NCI-H2227 treated with DMSO at 0.1 percent for 48 hours (cell line): ENCODE results near the gene E4F1.

Experiments
- DNase-seq: peaks from one replicate; lab custom pipeline; 2025; lab: John Stamatoyannopoulos, UW

The E4F1 gene

DNA sequence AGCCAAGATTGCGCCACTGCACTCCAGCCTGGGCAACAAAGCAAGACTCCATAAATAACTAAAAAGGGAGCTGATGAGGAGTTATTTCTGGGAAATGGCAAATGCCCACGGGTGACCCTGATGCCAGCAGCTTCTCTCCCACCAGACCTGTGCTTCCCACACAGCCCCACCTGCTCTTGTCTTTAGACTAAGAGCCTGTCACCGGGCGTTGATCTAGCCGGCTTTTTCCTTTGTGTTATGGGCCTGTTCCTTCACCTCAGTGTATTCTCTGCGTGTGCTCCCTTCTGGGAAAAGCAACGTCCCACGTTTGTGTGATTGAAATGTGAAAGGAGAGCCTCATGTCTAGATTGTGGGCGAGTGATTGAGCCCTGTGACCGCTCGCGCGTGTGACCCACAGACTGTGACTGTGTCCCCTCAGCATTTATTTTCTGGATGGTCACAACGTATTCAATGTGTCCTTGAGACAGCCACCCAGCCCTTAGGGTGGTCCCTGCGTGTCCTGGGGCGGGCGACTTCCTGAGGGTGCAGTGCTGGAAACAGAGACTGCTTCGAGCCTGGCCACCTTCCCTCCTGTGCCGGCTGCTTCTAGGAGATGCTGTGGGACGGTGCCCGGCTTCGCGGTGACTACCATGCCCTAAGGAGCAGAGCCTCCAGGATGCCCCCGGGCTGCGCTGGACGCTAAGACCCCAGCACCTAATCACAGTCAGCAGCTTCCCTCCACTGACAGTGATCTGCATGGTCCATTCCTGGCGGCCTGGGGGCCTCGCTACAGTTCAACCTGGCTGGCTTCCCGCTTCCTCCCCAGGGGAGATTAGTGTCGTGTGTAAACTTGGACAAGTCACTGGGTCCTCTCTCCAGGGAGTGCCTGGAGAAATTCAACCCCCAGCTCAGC is 52.3 kb downstream of the E4F1 start:
- no peak for DNase-seq

DNA sequence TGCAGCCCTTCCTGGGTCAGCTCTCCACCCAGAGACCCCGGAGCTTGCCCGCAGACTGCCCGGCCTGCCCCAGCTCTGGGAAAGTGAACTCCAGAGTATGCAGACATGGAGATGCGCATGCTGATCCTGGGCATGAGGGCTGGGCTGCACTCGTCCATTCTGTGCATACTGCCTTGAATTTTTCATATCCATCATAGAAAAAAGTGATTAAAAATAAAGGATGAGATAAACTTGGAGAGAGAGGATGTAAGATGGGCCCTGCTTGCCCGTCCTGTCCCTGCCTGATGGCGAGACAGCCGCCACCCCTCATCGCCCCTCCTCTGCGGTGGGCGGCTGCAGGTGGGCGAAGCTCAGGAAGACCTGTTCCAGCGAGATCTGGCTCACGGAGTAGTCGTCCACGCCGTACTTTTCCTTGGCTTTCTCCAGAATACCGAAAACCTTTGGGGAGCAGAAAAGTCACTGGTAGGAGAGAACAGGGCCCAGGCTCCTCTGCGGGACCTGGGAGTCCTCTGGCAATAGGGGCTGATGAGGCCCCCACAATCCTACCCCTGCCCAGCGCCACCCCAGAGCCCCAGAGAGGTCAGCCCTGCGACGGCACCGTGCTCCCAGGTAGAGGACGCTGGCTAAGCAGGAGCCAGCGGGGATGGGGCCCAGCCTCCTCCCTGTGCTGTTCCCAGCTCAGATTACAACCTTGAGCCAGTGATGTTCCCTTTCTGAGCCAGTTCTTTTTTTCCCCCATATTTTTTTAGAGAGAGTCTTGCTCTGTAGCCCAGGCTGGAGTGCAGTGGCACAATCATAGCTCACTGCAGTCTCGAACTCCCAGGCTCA is 53.2 kb downstream of the E4F1 start:
- DNase-seq, result no peak

- DNase-seq, result no peak
Observed at GRCh38 chr16:2277466-2278271, 54.3 kb downstream of the E4F1 start.

DNA sequence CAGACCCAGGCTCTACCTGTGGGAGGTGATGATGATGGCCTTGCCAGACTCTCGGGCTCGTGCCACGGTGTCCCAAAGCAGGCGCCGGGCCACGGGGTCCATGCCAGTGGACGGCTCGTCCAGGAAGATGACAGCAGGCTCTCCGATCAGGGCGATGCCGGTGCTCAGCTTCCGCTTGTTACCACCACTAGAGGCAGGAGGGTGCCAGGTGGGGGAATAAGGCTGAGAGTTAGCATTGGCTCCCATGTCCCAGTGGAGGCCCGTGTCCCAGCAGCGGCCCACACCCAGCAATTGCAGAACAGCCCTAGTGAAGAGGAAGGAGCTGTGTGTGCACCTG is 54.8 kb downstream of the E4F1 start:
- no peak for DNase-seq

DNA sequence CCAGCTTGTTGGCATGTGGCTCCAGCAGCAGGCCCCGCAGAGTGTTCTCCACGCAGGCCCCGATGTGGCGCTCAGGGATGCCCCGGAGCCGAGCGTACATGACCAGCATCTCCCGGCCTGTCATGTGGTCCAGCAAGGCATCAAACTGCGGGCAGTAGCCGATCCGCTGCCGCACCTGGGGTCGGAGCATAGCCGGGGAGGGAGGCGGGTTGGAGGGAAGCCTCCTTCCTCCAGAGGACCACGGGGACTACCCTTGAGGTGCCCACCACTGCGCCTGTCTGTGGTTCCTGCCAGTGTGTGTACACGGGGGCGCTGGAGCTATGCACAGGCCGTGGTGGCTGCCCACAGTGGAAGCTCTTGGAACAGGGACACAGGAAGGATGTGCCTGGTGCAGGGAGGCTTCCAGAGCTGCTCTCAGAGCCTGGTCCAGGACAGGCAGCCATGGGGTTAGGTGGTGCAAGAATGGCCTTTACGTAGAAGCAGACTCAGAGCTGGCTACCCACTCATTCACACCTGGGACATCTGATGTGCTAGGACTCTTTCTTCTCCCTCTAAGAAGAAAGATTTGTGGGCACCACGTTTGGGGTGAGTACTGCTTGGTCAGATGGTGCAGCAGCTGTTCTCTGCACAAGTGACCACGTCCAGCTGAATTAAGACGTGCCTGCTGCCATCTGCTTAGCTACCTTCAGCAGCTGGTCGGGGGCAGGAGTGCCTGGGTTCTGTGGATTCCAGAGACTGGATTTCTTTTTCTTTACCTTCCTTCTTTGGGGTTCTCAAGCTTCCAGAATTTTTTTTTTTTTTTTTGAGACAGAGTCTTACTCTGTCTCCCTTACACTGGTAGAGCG is 55.8 kb downstream of the E4F1 start:
- DNase-seq, result no peak

GRCh38 chr16:2280461-2280860 is 57.1 kb downstream of the E4F1 start:
- DNase-seq, result no peak

DNA sequence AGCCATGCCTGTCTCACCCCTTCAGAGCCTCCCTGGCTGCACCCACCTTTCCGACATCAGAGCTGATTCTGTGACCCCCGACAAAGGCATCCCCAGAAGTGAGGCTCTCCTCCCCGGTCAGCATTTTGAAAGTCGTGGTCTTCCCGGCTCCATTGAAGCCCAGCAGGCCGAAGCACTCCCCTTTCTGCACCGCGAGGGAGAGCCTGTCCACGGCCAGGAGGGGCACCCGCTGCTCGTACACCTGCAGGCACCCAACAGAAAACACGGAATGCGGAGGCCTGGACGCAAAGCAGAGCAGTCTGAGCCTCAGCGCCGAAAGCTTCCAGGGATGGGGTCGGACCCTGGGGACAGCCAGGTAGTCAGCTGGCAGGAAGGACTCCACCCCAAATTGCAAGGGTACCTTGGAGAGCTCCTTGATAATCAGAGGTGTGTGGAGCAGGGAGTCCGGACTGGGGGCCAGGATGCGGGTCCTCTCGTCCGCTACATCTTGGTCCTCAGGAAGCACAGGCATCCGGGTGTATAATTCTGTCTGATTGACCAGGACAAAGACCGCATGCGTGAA is 57.7 kb downstream of the E4F1 start:
- DNase-seq, result no peak

GRCh38 chr16:2282262-2282661 is 58.9 kb downstream of the E4F1 start:
- DNase-seq, result no peak

DNA sequence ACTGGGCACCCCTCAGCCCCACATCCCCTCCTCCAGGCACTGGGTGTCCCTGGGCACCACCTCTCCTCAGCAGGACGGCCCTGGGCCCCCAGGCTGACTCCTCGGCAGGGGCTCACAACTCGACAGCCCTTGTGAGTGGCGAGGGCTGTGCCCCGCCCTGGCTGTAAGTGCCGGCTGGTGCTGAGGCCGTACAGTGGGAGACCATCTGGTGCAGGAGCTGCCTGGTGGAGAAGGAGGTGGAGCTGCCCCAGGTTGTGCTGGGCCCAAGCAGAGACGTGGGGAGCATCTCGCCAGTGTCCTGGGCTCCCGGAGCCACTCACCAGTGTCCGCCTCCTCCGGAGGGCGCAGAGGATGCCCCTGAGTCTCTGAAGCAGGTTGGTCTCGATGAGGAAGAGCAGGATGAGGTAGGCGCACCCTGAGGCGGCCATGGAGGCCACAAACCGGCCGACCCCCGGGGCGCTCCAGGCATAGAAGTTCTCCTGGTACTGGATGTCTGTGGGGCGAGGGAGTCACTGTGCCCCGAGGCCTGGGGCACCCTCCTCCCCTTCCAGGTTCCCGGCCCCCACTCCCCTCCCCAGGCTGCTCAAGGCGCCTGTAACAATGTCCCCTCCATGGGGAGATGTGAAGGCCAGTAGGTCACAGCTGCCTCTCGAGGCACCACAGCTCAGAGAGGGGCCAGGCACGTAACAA is 59.6 kb downstream of the E4F1 start:
- no peak for DNase-seq

DNA sequence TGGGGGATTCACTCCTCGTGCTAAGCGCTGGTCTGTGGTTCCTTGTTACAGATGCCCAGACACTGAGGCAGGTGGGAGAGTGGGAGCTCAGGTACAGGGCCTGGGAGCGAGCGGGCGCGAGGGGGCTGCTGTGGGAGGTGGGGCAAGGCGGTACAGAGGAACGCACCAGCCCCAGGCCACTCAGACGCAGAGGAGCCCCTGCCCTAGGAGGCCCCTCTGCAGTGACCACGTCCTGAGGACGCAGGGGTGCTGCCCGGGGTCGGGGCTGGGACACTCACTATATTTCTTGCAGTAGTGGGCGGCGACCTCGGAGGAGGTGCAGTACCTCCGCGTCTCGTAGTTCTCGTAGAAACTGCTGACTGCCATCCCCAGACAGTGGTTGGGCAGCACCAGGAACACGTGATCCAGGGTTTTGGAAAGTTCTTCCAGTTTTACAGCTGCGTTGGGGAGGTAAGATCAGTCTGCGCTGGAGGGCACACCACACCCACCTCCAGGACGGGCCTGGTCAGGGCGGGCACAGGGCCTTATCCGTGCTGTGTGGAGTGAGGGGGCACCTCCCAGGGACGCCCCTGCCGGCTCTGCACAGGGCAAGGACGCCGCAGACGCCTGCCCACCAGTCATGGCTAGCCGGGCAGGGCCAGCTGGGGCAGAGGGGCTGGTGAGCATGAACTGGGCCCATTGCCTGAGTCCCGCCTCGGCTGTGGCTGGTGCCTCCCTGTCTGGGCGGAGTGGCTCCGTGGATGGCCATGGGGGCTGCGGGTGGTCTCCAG is 60.8 kb downstream of the E4F1 start:
- no peak for DNase-seq

DNA sequence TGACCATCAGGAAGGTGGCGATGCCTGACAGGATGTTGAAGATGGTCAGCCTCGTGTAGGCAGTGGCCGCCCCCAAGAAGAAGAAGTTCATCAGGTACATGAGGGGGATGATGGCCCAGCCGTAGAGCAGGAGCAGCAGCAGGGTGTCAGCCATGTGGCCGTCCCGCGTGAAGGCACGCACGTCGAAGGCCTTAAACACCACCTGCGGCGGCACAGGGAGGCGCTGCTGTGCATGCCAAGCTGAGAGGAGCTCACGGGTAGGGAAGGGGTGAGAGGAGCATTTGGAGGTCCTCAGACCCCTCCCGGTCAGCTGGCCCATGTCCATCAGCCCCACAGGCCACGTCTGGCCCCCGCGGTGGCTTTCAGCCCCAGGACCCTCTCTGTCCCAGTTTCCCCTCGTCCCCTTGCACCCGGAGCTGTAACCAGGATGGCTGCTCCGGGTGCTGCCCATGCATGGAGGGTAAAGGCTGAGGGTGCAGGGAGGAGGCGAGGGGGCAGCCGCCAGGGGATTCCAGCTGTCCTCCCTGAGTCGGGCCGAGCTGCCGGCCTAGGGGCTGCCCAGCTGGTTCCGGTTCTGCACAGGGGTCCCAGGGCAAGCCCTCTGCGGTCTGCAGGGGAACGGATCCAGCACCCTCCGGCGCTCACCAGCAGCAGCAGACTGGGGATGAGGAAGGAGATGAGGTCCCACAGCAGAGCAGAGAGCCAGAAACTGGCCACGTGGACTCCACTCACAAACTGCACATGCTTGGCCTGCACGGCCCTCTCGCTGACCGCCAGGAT is 61.6 kb downstream of the E4F1 start:
- no peak for DNase-seq
